Measurements from ENCODE around the gene MB.

DNA sequence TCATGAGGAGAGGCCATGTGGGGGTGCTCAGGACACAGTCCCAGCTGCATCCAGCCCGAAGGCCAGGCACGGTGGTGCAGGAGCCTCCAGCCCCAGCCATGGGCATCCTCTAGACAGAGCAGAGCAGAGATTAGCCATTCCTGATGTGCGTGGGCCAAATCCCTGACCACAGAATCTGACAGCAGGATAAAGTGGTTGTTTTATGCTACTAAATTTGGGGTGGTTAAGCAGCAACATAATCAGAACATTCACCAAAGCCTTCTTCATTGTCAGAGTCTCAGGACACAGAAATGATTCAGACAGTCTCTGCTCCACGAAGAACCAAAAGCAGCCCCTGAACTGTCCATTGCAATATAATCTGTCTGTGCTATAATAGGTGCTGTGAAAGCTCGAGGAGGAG lies 56.8 kb downstream of the MB start:
- TF ChIP-seq POLR2AphosphoS5 (IDR thresholded peaks at IDR 0.05; ENCODE audit: borderline replicate concordance, low read depth, low read length) (no peak), FOXP2 (optimal IDR thresholded peaks at IDR 0.05; ENCODE audit: control extremely low read depth, extremely low read length, insufficient read depth) (no peak), EZH2 (IDR thresholded peaks at IDR 0.05) (no peak)

Data from SK-N-MC (cell line).